Activated CD4-positive, alpha-beta memory T cell treated with anti-CD3 and anti-CD28 coated beads, Interleukin-2, amount 10 ng/mL, durations not matched to agents 7 days and 5 days (primary cell): ENCODE data around the gene SYT7. TPM values are rescaled to one million over a fixed set of nuclear protein-coding genes. Genes with fewer than 3 reads are reported as not detected.

Source experiments
- CTCF ChIA-PET: fragments of 350-600 bp; sonication (Branson Sonifier 250); formaldehyde crosslinking; loops from one replicate; lab custom pipeline; 2021; ENCODE audit warnings: antibody characterized with exemption, inconsistent platforms; lab: Charles Lee
- POLR2A ChIA-PET: fragments of 350-600 bp; sonication (Branson Sonifier 250); formaldehyde crosslinking; loops from one replicate; lab custom pipeline; 2021; ENCODE audit warnings: antibody characterized with exemption; lab: Charles Lee
- DNase-seq: peaks from one replicate; pipeline ENCODE4 v3.0.0-alpha.2; 2020
- H3K27ac Mint-ChIP-seq: one replicate; pipeline ENCODE4 v1.8.0; 2021; ENCODE audit warnings: mild to moderate bottlenecking, mixed read lengths
- H3K27me3 Mint-ChIP-seq: one replicate; pipeline ENCODE4 v1.8.0; 2021; ENCODE audit warnings: mixed read lengths
- H3K36me3 Mint-ChIP-seq: one replicate; pipeline ENCODE4 v1.8.0; 2021; ENCODE audit warnings: low read depth, mixed read lengths
- H3K4me1 Mint-ChIP-seq: one replicate; pipeline ENCODE4 v1.8.0; 2021; ENCODE audit warnings: mixed read lengths
- H3K4me3 Mint-ChIP-seq: one replicate; pipeline ENCODE4 v1.8.0; 2021; ENCODE audit warnings: mild to moderate bottlenecking, mixed read lengths
- H3K9me3 Mint-ChIP-seq: one replicate; pipeline ENCODE4 v1.8.0; 2021; ENCODE audit warnings: mixed read lengths
- total RNA-seq, 2 experiments: library from RNA; stranded (reverse); gene quantifications; one replicate each; pipeline ENCODE4 v1.2.3, GENCODE V29; 2021

Gene SYT7
- total RNA-seq, 2 experiments from 2014 or later: not detected

DNA sequence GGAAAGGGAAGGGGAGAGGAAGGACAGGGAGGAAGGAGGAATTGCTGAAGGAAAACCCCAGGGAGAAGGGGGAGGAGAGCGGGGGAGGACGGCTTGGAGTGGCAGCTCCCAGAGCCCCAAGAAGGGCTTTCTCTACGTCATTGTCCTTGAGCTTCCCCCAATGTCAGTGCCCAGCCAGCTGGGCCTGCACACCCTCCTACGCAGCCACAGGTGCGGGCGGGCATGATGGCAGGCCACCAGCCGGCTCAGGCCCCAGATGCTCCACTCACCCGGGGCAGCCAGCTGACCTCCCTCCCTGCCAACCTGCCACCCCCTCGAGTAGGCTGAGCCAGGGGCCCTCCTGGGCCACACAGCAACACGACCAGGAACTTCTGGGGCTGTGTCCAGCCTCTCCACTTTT, 11.2 kb downstream of the SYT7 start:
- no peak overlapping the region for H3K4me3 Mint-ChIP-seq
- no peak overlapping the region for H3K27ac Mint-ChIP-seq
- POLR2A ChIA-PET: no interaction called here
- peaks cover 19% of the 10 kb centered on the region for H3K27me3 Mint-ChIP-seq
- no peaks in the 10 kb centered on the region for H3K4me1 Mint-ChIP-seq
- CTCF ChIA-PET: no interaction called here
- no peak for DNase-seq
- H3K9me3 Mint-ChIP-seq: no peaks in the 10 kb centered on the region
- H3K36me3 Mint-ChIP-seq: no peaks in the 10 kb centered on the region

DNA sequence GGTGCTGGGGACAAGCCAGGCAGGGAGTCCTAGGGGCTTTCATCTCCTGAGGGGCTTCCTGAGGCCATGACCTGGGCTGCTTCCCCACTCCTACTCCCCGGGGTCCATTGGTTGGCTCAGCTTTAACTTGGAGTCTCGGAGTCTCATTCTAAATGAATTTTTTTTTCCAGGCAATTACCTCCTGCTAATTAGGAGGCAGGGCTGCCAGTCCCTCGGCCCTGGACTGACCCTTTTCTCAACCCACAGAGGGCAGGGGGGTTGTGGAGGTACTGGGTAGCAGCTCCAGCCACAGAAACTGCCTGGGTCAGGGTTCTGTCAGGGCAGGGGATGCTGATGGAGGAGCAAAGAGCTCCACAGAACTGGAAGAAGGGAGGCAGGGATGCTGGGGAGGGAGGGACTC, 11.9 kb downstream of the SYT7 start:
- Mint-ChIP-seq H3K36me3 (no peaks in the 10 kb centered on the region), H3K4me3 (no peak overlapping the region), H3K4me1 (no peaks in the 10 kb centered on the region), H3K27ac (no peak overlapping the region), H3K27me3 (peaks cover 19% of the 10 kb centered on the region), H3K9me3 (no peaks in the 10 kb centered on the region)
- DNase-seq: no peak
- ChIA-PET CTCF (no interaction called here), POLR2A (no interaction called here)

DNA sequence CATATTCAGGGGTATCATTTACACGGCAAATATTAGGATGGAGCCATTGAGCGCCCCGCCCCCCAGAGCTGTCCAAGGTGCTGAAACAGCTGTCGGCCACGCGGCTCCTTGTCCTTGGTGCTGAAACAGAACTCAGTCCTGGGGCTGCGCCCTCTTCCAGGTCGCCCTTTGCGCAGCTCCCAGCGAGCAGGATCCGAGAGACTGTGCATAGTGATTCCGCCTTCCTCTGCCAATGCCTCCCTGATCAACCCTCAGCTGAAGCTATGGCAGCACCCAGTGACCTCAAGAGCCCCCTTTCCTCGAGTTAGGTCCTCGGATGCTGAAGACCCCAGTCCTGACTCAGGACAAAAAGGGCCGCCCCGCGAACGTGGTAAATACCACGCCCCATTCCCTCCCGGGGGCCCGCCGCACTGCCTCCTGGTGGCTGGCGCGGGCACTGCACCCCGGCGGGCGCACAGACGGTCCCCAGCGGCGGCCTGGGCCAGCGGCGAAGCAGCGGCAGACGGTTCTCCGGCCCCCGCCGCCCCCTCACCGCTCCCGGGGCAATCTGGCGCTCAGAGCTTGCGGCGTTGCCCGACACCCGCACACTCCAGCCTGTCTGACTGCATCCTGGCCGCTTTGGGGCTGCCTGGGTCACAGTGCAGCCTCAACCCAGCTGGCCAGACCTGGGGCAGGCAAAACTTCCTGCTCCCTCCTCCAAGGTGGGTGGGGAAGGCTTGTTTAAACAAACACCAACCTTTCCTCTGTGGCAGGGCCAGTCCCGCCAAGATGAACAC, 13.4 kb downstream of the SYT7 start:
- Mint-ChIP-seq H3K4me3 (no peak overlapping the region), H3K27me3 (peaks cover 14% of the 10 kb centered on the region), H3K36me3 (no peaks in the 10 kb centered on the region), H3K4me1 (no peaks in the 10 kb centered on the region), H3K9me3 (no peaks in the 10 kb centered on the region), H3K27ac (no peak overlapping the region)
- POLR2A ChIA-PET: interaction anchor here (1.9 kb wide), 1 partner anchor 22 kb away, joined by 4 read pairs; no protein-coding TSS in a partner anchor
- DNase-seq: peak; percentile 80
- CTCF ChIA-PET: interaction anchor here (0.6 to 2.1 kb wide), 6 partner anchors 8 to 795 kb away, joined by 3 to 7 read pairs (median 3); partner anchors contain the start of gene SYT7

DNA sequence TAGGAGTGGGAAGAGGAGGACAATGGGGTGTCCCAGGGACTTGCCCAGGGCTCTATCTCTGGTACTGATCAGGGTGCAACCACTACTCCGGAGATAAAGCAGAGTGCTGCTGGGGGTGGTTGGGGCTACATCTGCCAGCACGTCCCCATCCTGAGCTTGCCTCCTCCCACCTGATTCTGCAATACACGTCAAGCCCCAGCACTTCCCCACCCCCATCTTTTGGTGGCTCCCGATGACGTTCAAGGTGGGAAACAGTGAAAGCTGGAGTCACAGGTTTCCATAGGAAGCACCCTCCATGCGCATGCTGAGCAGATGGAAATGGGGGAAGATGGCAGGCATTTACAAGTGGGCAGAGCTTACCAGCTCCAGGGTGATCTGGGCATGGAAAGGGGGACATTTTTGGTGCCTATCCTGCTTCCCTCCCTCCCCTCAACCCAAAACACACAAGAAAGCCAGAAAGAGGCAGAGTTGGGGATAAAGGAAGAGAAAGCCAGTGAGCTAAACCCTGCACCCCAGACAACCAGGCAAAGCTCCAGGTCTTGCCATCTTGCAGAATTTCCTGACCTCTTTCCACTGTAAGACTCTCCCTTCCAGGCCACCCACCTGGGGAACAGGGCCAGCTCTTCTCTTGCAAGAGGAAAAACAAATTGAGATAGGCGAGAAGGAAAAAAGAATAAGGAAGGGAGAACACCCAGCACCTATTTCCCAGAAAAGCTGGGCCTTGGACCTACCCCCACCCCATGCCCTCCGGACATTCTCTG, 15.8 kb downstream of the SYT7 start:
- Mint-ChIP-seq H3K27me3 (peaks cover 14% of the 10 kb centered on the region), H3K4me3 (no peak overlapping the region), H3K36me3 (no peaks in the 10 kb centered on the region), H3K27ac (no peak overlapping the region), H3K4me1 (no peaks in the 10 kb centered on the region), H3K9me3 (no peaks in the 10 kb centered on the region)
- POLR2A ChIA-PET: no interaction called here
- CTCF ChIA-PET: no interaction called here
- no peak for DNase-seq

DNA sequence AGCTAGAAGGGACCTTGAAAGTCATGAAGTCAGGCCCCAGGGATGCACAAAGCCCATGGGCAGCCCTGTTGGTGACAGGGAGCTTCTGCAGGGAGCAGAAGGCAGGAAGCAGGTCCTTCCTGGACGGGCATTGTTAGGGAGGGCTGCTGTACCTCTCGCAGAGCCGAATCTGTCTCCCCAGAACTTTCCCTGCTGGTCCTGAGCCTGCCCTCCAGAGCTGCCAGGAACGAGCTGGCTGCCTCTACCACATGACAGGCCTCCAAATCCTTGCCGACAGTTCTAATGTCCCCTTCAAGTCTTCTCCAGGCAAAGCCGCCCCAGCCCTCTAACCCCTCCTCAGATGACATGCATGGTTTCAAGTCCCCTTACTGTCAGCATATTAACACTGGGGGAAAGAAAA, 20.1 kb downstream of the SYT7 start:
- H3K4me3 Mint-ChIP-seq: no peak overlapping the region
- ChIA-PET POLR2A (no interaction called here), CTCF (no interaction called here)
- H3K27me3 Mint-ChIP-seq: peaks cover 21% of the 10 kb centered on the region
- no peaks in the 10 kb centered on the region for H3K36me3 Mint-ChIP-seq
- H3K9me3 Mint-ChIP-seq: no peaks in the 10 kb centered on the region
- no peak for DNase-seq
- H3K27ac Mint-ChIP-seq: no peak overlapping the region
- no peaks in the 10 kb centered on the region for H3K4me1 Mint-ChIP-seq

DNA sequence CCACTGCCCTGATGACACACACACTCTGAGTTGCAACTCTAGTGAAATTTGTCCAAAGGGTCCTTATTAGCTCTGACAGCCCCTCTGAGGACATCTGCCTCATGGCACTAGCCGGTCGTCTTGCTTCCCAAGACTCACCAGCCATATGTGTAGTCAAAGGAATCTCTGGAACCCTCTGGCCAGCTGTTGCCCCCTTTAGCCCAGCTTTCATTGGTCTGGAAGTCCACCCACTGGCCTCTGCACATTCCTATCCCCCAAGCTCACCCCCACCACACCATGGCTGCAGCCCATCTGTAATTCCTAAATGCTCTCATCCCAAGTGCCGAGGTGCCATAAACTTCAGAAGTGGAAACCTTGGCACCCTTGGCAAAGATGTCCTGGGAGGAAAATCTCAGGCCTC, 24.3 kb downstream of the SYT7 start:
- ChIA-PET POLR2A (no interaction called here), CTCF (no interaction called here)
- Mint-ChIP-seq H3K27me3 (peaks cover 45% of the 10 kb centered on the region), H3K36me3 (no peaks in the 10 kb centered on the region), H3K27ac (no peak overlapping the region), H3K4me3 (no peak overlapping the region), H3K4me1 (peaks cover 4% of the 10 kb centered on the region), H3K9me3 (no peaks in the 10 kb centered on the region)
- DNase-seq: no peak

DNA sequence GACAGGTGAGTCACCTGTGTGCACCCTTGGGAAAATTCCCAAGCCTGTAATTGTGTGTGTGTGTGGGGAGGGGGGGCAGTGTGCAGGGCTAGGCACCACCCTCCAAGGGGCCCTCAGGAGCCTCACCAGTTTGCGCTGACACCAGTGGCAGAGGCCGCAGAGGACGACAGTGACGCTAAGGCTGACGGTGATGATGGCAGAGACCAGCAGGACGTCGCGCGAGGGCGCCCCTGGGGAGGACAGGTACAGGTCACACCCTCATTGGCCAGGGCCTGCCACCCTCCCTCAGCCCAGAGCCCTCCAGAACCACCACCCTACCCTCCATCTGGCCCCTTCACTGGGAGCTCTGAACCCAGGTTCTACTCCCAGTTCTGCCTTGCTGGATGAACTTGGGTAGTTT, 24.9 kb downstream of the SYT7 start:
- no peaks in the 10 kb centered on the region for H3K36me3 Mint-ChIP-seq
- H3K4me3 Mint-ChIP-seq: no peak overlapping the region
- no peak overlapping the region for H3K27ac Mint-ChIP-seq
- peaks cover 4% of the 10 kb centered on the region for H3K4me1 Mint-ChIP-seq
- CTCF ChIA-PET: no interaction called here
- H3K27me3 Mint-ChIP-seq: peaks cover 45% of the 10 kb centered on the region
- POLR2A ChIA-PET: no interaction called here
- H3K9me3 Mint-ChIP-seq: no peaks in the 10 kb centered on the region
- no peak for DNase-seq

DNA sequence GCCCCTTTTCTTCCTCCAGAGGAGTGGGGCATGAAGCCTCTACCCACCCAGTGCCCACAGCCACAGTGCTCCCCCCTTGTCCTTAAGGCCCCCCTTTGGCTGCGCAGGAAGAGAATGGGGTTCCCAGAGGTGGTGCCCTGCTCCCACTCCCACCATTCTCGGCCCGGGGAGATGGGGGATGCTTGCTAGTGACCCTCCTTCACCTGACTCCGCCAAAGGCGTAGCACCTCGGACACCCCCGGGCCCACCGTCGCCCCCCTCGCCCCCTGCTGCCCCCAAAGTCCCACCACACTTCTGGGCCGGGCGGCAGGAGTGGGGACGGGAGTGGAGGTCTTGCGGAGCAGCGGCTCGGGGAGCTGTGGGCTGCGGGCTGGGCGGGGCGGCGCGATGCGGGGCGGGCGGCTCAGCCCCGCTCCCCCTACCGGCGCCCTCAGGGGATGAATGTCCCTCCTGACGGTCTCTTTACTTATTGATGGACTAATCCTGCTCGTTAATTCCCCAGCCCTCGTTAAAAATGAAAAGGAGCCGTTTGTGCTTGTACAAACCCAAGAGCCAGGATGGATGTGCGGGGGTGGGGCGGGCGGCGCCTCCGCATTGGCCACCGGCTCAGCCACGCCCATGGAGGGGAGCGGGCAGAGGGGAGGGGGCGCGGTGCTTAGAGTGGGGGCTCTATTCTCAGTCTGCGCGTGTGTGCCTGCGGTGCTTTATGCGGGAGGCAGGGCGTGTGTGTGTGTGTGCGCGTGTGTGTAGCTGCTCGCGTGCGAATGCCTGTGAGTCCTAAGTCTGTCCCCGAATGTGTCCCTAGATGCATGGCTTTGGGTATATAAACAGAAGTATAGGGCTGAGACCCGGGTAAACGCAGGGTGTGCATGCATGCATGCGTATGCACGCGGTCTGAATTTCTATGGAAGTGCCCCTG, 25.6 kb downstream of the SYT7 start:
- Mint-ChIP-seq H3K27ac (no peak overlapping the region), H3K36me3 (no peaks in the 10 kb centered on the region), H3K4me1 (peaks cover 4% of the 10 kb centered on the region), H3K27me3 (peaks cover 42% of the 10 kb centered on the region), H3K9me3 (no peaks in the 10 kb centered on the region), H3K4me3 (no peak overlapping the region)
- DNase-seq: no peak
- POLR2A ChIA-PET: no interaction called here
- CTCF ChIA-PET: no interaction called here

DNA sequence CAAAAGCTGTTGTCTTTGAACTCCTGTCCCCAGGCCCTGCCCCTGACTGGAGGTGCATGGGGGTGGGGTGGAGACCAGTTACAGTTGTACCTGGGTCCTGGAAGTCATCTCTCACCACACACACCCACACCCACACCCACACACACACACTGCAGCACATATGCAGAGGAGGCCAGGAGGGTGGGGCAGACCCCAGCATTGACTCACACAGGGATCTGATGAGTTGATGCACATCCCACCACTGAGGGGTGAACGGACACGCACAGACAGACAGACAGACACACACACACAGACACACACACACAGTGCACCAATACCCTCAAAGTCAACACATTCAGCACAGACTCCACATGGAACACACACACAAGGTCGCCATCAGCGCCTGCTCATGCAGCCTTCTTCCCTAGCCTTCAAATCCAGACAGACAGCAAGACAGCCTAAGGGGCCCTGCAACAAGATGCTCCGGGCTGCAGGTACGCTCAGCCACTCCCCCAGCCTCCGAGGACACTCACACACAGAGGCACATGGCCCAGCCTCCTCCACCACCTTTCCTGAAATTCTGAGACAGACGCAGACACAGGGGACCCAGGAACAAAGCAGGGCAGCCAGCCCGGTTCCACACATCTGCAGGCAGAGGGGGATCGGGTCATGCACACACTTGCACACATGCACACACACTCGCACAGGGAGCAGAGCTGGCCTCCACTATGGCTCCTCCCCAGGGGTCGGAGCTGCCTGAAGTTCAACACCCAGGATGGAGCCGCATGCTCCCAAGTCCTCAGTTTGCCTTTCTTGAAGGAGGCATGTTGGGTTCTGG, 26.5 kb downstream of the SYT7 start:
- Mint-ChIP-seq H3K4me1 (peaks cover 4% of the 10 kb centered on the region), H3K4me3 (no peak overlapping the region), H3K9me3 (no peaks in the 10 kb centered on the region), H3K27ac (no peak overlapping the region), H3K36me3 (no peaks in the 10 kb centered on the region), H3K27me3 (peaks cover 42% of the 10 kb centered on the region)
- POLR2A ChIA-PET: no interaction called here
- no peak for DNase-seq
- CTCF ChIA-PET: no interaction called here

DNA sequence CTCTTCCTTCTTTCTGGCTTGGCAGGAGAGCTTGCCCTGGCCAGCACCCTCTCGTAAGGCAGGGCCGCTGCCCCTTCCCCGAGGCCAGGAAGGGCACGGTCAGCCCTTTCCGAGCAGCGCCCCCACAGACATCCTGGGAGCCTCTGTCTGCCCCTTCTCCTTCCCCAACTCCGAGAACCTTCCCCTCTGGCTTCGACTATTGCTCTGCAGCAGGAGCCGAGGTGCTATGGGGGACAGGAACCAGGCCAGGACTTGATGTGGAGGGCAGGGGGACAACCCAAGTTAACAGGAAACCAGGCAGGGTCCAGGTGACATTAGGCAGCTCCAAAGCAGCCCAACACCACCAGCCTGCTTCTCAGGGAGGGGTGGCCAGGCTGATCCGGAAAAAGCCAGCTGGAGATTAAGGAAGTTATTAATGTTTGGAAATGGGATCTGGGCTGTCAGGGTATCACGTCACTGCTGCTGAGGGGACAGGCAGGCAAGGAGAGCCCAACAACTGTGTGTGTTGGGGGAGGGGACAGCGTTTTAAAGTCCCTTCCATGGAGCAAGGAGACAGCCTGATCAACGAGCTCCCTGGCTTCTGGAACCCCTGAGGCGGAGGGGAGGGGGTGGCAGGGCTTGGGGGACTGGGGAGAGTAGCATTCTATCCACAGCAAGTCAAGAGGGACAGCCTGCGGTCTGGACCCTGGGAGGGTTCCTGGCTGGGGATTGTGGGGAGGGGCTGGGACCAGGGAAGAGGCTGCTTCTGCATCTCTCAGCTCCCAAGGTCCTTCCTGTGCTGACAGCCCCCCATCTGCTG, 27.3 kb downstream of the SYT7 start:
- Mint-ChIP-seq H3K36me3 (no peaks in the 10 kb centered on the region), H3K9me3 (no peaks in the 10 kb centered on the region), H3K27me3 (peaks cover 42% of the 10 kb centered on the region), H3K4me3 (no peak overlapping the region), H3K4me1 (peaks cover 4% of the 10 kb centered on the region), H3K27ac (no peak overlapping the region)
- ChIA-PET CTCF (no interaction called here), POLR2A (no interaction called here)
- no peak for DNase-seq

DNA sequence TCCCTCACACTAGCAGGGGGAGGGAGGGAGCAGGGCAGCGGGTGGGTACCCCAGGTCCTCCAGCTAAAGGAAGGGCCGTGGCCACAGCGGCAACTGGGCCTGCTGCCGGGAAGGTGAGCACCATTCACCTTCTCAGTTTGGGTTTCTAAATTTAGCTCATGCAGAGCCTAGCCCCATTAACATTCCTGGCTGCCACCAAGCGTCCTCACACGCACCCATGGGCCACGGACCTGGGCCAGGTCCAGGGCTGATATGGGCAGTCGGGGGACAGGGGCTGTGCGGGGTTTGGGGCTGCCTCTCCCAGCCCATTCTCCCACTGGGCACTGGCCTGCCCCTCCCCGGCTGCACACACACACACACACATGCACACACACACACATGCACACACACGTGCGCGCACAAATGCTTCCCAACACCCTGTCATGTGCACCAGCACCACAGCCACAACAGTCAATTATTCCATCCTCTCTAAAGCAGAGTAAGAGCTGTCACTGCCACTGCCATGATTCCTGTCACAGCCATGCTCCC, 28.7 kb downstream of the SYT7 start:
- Mint-ChIP-seq H3K27me3 (peaks cover 36% of the 10 kb centered on the region), H3K36me3 (no peaks in the 10 kb centered on the region), H3K4me3 (no peak overlapping the region), H3K27ac (no peak overlapping the region), H3K9me3 (no peaks in the 10 kb centered on the region), H3K4me1 (peaks cover 4% of the 10 kb centered on the region)
- no peak for DNase-seq
- CTCF ChIA-PET: interaction anchor here (1.2 kb wide), 1 partner anchor 14 kb away, joined by 3 read pairs; no protein-coding TSS in a partner anchor
- POLR2A ChIA-PET: no interaction called here
